Measurements from ENCODE around the gene MLPH.

- TF ChIP-seq POLR2AphosphoS5 (IDR thresholded peaks at IDR 0.05) = no peak
- no peak for TF ChIP-seq CTCF (IDR thresholded peaks at IDR 0.05)
Observed at GRCh38 chr2:237473878-237474441, 13.1 kb upstream of the MLPH start.
